Hepatocyte (in vitro differentiated cells): Measurements from ENCODE around the gene RIPK1. TPM values are rescaled to one million over a fixed set of nuclear protein-coding genes. Genes with fewer than 3 reads are reported as not detected.
A peak's percentile ranks its signal among the peaks of the same experiment; 100 is the strongest.
"Not testable (repeated sequence)": the region's sequence is repeated elsewhere in the genome, so short reads cannot be mapped to it uniquely, and the experiment has no call there.

Source experiments
- DNase-seq: peaks from one replicate; pipeline ENCODE4 v3.0.0-alpha.2; 2016; ENCODE audit warnings: low spot score
- H2AFZ ChIP-seq: fragments of 200-600 bp; sonication (generic); 2 replicates; pipeline ENCODE4 v1.6.0; 2016; ENCODE audit warnings: antibody characterized with exemption, mild to moderate bottlenecking
- H3K27ac ChIP-seq: fragments of 200-600 bp; sonication (generic); 2 replicates; pipeline ENCODE4 v1.5.1; 2016; ENCODE audit warnings: mild to moderate bottlenecking
- H3K27me3 ChIP-seq: fragments of 200-600 bp; sonication (generic); 2 replicates; pipeline ENCODE4 v1.6.1; 2016
- H3K36me3 ChIP-seq: fragments of 200-600 bp; sonication (generic); replicated peaks from 2 replicates; pipeline ENCODE4 v1.5.1; 2016; ENCODE audit warnings: low read depth; ENCODE audit not compliant: insufficient read depth
- H3K4me1 ChIP-seq: fragments of 200-600 bp; sonication (generic); 2 replicates; pipeline ENCODE4 v1.5.1; 2016; ENCODE audit warnings: mild to moderate bottlenecking, moderate library complexity; ENCODE audit not compliant: insufficient read depth
- H3K4me2 ChIP-seq: fragments of 200-600 bp; sonication (generic); 2 replicates; pipeline ENCODE4 v1.6.0; 2016
- H3K4me3 ChIP-seq: fragments of 200-600 bp; sonication (generic); 2 replicates; pipeline ENCODE4 v1.5.1; 2016; ENCODE audit warnings: mild to moderate bottlenecking
- H3K79me2 ChIP-seq: fragments of 200-600 bp; sonication (generic); 2 replicates; pipeline ENCODE4 v1.6.0; 2017; ENCODE audit warnings: mild to moderate bottlenecking
- H3K9me2 ChIP-seq: fragments of 200-600 bp; sonication (generic); replicated peaks from 2 replicates; pipeline ENCODE4 v1.6.0; 2017; ENCODE audit warnings: mild to moderate bottlenecking; ENCODE audit not compliant: insufficient read depth
- H3K9me3 ChIP-seq: fragments of 200-600 bp; sonication (generic); 2 replicates; pipeline ENCODE4 v1.5.1; 2016; ENCODE audit warnings: low read depth, mild to moderate bottlenecking
- H4K20me1 ChIP-seq: fragments of 200-600 bp; sonication (generic); 2 replicates; pipeline ENCODE4 v1.6.0; 2016; ENCODE audit warnings: mild to moderate bottlenecking; ENCODE audit not compliant: insufficient read depth, poor library complexity, severe bottlenecking
- EZH2 ChIP-seq: fragments of 200-600 bp; sonication (generic); IDR thresholded peaks from 2 replicates; pipeline ENCODE4 v1.6.1; 2016; ENCODE audit warnings: antibody characterized with exemption, mild to moderate bottlenecking, borderline replicate concordance
- EZH2phosphoT487 ChIP-seq: fragments of 200-600 bp; sonication (generic); IDR thresholded peaks from one replicate; pipeline ENCODE4 v1.6.1; 2018; ENCODE audit warnings: antibody characterized with exemption, mild to moderate bottlenecking, low read depth, moderate library complexity; ENCODE audit not compliant: unreplicated experiment, severe bottlenecking
- WGBS: methylation state at CpG from one replicate; pipeline ENCODE4 v1.1.6; 2016; ENCODE audit warnings: low lambda C conversion rate; ENCODE audit errors: missing lambda C conversion rate; 5-methylcytosine and 5-hydroxymethylcytosine counted together
- polyA plus RNA-seq: library from polyadenylated mRNA; unstranded; fragments of >200 nt; fragmentation: Nextera tagmentation; extraction: Ambion mirVana; gene quantifications from 2 replicates; pipeline ENCODE4 v1.2.1, GENCODE V29; 2016
- total RNA-seq: library from RNA; depleted of rRNA; stranded (reverse); fragments of >200 nt; gene quantifications from 2 replicates; pipeline ENCODE4 v1.2.3, GENCODE V29; 2014
- TF ChIP-seq, protein P1 (sequence below): fragments of 200-600 bp; sonication (generic); IDR thresholded peaks from 2 replicates; pipeline ENCODE4 v1.5.1; 2016; ENCODE audit warnings: antibody characterized with exemption, mild to moderate bottlenecking; ENCODE audit not compliant: poor library complexity

The RIPK1 gene
- total and polyA plus RNA-seq, 2 experiments from 2014 or later = 14.6 to 16.2 TPM

DNA sequence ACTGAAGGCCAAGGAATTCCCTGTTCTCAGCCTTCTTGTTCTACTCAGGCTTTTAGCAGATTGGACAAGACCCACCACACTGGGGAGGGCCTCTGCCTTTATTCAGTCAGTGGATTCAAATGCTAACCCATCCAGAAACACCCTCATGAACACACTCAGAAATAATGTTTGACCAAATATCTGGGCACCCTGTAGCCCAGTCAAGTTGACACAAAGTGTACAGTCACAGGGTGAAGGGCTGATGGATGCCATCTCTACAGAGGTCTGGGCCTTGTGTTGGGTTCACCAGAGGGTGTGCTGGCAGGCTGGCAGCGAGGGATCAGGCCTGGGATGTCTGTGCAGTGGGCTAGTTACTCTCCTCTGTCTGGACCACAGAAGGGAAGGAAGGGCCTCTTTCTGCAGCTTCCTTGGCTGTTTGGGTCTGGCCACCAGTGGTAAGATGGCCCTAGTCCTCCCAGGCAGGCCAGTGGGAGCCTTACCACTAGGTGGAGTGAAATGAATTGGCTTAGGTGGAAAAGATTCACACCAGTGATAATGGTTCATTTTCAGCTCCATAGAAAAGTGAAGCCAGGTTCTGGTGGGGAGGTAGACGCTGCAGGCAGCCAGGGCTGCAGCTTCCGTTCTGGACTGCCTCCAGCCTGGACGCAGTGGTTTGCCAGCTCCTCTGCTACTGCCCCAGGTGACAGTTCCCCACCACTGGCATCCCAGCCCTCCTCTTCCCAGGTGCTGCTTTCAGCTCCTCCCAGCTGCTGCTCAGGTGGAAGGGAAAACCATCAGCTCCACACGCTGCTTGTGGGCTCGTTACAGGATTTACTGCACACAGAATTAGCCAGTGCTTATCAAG, 79.8 kb downstream of the RIPK1 start:
- H3K79me2 ChIP-seq = no peaks in the 10 kb centered on the region
- H3K4me3 ChIP-seq = no peak overlapping the region
- H3K4me2 ChIP-seq = no peak overlapping the region
- H2AFZ ChIP-seq = no peak overlapping the region
- no peak for DNase-seq
- H3K27me3 ChIP-seq = no peaks in the 10 kb centered on the region
- no peaks in the 10 kb centered on the region for H4K20me1 ChIP-seq
- WGBS = 90% methylated on average over 6 of the region's 6 CpGs
- H3K27ac ChIP-seq = no peak overlapping the region
- H3K36me3 ChIP-seq = no peaks in the 10 kb centered on the region
- no peaks in the 10 kb centered on the region for H3K9me3 ChIP-seq
- no peaks in the 10 kb centered on the region for H3K4me1 ChIP-seq
- TF ChIP-seq EZH2 = no peak
- TF ChIP-seq EZH2phosphoT487 = no peak
- TF ChIP-seq, protein P1, sequence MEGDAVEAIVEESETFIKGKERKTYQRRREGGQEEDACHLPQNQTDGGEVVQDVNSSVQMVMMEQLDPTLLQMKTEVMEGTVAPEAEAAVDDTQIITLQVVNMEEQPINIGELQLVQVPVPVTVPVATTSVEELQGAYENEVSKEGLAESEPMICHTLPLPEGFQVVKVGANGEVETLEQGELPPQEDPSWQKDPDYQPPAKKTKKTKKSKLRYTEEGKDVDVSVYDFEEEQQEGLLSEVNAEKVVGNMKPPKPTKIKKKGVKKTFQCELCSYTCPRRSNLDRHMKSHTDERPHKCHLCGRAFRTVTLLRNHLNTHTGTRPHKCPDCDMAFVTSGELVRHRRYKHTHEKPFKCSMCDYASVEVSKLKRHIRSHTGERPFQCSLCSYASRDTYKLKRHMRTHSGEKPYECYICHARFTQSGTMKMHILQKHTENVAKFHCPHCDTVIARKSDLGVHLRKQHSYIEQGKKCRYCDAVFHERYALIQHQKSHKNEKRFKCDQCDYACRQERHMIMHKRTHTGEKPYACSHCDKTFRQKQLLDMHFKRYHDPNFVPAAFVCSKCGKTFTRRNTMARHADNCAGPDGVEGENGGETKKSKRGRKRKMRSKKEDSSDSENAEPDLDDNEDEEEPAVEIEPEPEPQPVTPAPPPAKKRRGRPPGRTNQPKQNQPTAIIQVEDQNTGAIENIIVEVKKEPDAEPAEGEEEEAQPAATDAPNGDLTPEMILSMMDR = no peak
- H3K9me2 ChIP-seq = no peaks in the 10 kb centered on the region

DNA sequence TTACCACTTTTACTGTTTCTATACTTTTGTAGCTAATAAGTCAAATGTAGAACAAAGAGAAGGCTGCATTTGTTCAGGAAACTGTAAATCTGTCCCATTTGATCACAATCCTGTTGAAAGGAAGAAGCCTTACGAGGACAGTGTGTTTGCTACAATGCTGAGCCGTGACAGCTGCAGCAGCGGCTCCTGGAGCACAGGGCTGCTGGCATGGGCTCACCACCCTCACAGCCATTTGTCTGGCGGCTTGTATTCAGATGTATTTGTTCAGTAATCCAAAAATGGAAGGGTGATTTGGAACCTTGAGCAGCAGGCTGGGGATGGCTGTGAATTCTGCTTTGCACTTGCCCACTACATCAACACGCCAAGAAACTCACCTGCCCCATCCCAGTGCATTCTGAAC, 83.4 kb downstream of the RIPK1 start:
- 72% methylated on average over 5 of the region's 5 CpGs for WGBS
- no peaks in the 10 kb centered on the region for H3K9me3 ChIP-seq
- no peak overlapping the region for H3K27ac ChIP-seq
- no peak overlapping the region for H2AFZ ChIP-seq
- no peaks in the 10 kb centered on the region for H3K27me3 ChIP-seq
- no peaks in the 10 kb centered on the region for H3K79me2 ChIP-seq
- no peaks in the 10 kb centered on the region for H3K36me3 ChIP-seq
- no peaks in the 10 kb centered on the region for H3K4me1 ChIP-seq
- H3K9me2 ChIP-seq = no peaks in the 10 kb centered on the region
- TF ChIP-seq EZH2phosphoT487 (no peak), EZH2 (no peak)
- TF ChIP-seq, protein P1 = no peak
- no peaks in the 10 kb centered on the region for H4K20me1 ChIP-seq
- H3K4me3 ChIP-seq = no peak overlapping the region
- DNase-seq = no peak
- H3K4me2 ChIP-seq = no peak overlapping the region

DNA sequence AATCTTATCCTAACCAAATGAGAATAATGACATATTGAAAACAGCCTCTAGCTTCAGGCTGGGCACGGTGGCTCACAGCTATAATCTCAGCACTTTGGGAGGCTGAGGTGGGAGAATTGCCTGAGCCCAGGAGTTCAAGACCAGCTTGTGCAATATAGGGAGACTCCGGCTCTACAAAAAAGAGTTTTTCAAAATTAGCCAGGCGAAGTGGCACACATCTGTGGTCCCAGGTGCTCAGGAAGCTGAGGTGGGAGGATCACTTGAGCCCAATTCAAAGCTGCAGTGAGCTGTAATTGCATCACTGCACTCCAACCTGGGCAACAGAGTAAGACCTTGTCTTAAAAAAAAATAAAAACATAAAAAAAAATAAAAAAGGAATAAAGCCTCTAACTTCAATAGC, 84.4 kb downstream of the RIPK1 start:
- no peak for DNase-seq
- Histone ChIP-seq H3K4me2 (no peak overlapping the region), H3K27me3 (no peaks in the 10 kb centered on the region), H3K4me1 (no peaks in the 10 kb centered on the region), H3K9me2 (no peaks in the 10 kb centered on the region), H2AFZ (no peak overlapping the region), H3K27ac (no peak overlapping the region), H3K36me3 (no peaks in the 10 kb centered on the region), H3K4me3 (no peak overlapping the region), H3K9me3 (no peaks in the 10 kb centered on the region), H3K79me2 (peaks cover 3% of the 10 kb centered on the region), H4K20me1 (no peaks in the 10 kb centered on the region)
- TF ChIP-seq EZH2phosphoT487 (no peak), EZH2 (no peak)
- TF ChIP-seq, protein P1 = no peak
- 91% methylated on average over 3 of the region's 3 CpGs for WGBS

DNA sequence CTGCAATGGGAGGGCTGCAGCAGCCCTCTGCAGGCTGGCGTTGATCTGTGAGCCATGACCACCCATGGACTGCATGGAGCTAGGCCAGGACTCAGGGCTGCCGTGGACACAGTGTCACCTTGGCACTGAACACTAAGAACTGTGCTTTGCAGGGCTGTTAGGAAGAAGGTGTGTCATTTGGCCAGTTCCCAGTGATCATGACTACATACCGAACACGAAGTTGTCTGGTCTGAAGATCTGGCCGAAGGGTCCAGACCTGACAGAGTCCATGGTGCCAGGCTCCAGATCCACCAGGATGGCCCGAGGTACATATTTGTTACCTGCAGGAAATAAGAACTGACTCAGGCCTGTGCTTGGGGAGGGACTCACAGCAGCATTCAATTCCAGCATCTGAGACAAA, 87.1 kb downstream of the RIPK1 start:
- H3K36me3 ChIP-seq, H3K4me2 ChIP-seq, H3K9me3 ChIP-seq, H3K27me3 ChIP-seq, H3K4me3 ChIP-seq, H2AFZ ChIP-seq, DNase-seq, H3K9me2 ChIP-seq, H4K20me1 ChIP-seq, H3K27ac ChIP-seq, H3K79me2 ChIP-seq: not testable (repeated sequence)
- WGBS = 95% methylated on average over 6 of the region's 6 CpGs
- peaks cover 17% of the 10 kb centered on the region for H3K4me1 ChIP-seq

DNA sequence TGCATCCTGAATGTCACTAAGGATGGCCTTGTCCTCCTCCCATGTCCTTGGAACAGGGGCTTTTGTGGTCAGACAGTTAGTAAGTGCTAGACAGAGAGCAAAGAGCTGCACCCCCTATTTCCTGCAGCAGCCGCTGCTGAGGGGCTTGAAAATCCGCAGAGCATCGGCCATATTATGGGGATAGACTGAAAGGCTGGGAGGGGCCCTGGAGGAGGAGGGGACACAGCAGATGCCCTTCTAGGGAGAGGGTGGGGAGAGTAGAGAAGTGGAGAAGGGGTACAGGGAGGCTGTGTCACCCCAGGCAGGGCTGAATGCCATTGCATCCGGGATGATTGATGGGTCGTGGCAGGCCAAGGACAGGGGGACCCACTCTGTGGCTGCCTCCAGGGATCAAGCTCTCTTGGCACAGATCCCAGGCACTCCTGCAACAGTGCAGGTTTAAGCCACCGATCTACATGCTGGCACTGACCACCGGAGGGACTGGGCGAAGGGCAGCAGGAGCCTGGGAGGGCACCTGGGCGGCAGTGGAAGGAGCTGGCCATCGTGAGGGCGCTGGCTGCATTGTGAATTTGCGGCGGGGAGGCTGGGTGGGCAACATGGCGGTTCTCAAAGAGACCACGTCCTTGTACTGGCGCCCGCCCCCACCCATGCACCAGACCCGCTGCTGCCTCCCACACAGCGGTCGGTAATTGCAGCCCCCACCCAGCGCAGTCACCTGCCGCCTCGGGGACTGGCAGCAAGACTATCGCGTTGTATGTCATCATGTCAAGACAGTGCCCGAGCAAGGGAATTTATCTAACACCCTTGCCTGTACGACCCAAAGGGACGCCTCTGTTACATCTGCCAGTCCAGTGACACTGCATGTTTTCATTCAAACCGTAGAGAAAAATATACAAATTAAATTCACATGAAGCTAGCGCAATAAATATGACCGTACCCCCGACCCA, 88.2 kb downstream of the RIPK1 start:
- Histone ChIP-seq H3K4me2 (peak overlapping the region; percentile 98), H3K4me3 (peak overlapping the region; percentile 97), H3K27ac (peak overlapping the region; percentile 65), H3K4me1 (peaks cover 21% of the 10 kb centered on the region), H2AFZ (peak overlapping the region; percentile 65)
- H3K9me3 ChIP-seq, H4K20me1 ChIP-seq, H3K9me2 ChIP-seq, H3K79me2 ChIP-seq, H3K27me3 ChIP-seq, H3K36me3 ChIP-seq: not testable (repeated sequence)
- peak; percentile 41 for DNase-seq
- 11% methylated on average over 26 of the region's 32 CpGs for WGBS
